OCI-LY7 (cell line): ENCODE measurements around the gene ADAMTS5. TPM values are rescaled to one million over a fixed set of nuclear protein-coding genes. Genes with fewer than 3 reads are reported as not detected.

Source experiments
- BruUV-seq: library from RNA; stranded (reverse); fragments of 400-500 nt; replicated peaks from 2 replicates; lab custom pipeline; 2021; lab: Mats Ljungman, UMichigan
- CTCF ChIA-PET: fragments of 300-600 bp; sonication (Branson Sonifier 250); formaldehyde crosslinking; loops from one replicate; lab custom pipeline; 2022; ENCODE audit warnings: antibody characterized with exemption; ENCODE audit not compliant: unreplicated experiment; lab: Charles Lee
- POLR2A ChIA-PET: fragments of 300-600 bp; sonication (Branson Sonifier 250); formaldehyde crosslinking; loops from one replicate; lab custom pipeline; 2022; ENCODE audit warnings: antibody characterized with exemption; lab: Charles Lee
- DNase-seq: peaks from one replicate; pipeline ENCODE4 v3.0.0-alpha.2; 2015; ENCODE audit warnings: low spot score
- H2AFZ ChIP-seq: fragments of 200-600 bp; sonication (generic), shearing (Covaris generic); 2 replicates; pipeline ENCODE4 v1.6.1; 2014; ENCODE audit warnings: mild to moderate bottlenecking, antibody characterized with exemption, low read length, moderate library complexity
- H3K27ac ChIP-seq: fragments of 200-600 bp; sonication (generic); 2 replicates; pipeline ENCODE4 v1.5.1; 2014; ENCODE audit warnings: mixed run types, low read depth, mild to moderate bottlenecking, moderate library complexity, low read length, inconsistent platforms; ENCODE audit not compliant: poor library complexity, severe bottlenecking
- H3K36me3 ChIP-seq: fragments of 200-600 bp; sonication (generic); 2 replicates; pipeline ENCODE4 v1.6.1; 2014; ENCODE audit warnings: mild to moderate bottlenecking, antibody characterized with exemption, low read length, moderate library complexity, mixed read lengths; ENCODE audit not compliant: insufficient read depth
- H3K4me1 ChIP-seq: fragments of 200-600 bp; sonication (generic); 2 replicates; pipeline ENCODE4 v1.5.1; 2014; ENCODE audit warnings: mild to moderate bottlenecking, low read length; ENCODE audit not compliant: insufficient read depth, poor library complexity, severe bottlenecking
- H3K4me2 ChIP-seq: fragments of 200-600 bp; sonication (generic); 2 replicates; pipeline ENCODE4 v1.6.1; 2014; ENCODE audit warnings: mild to moderate bottlenecking, low read length
- H3K4me3 ChIP-seq: fragments of 200-600 bp; sonication (generic); 2 replicates; pipeline ENCODE4 v1.5.1; 2014; ENCODE audit warnings: mild to moderate bottlenecking, low read depth, low read length; ENCODE audit not compliant: poor library complexity, severe bottlenecking
- H3K79me2 ChIP-seq: fragments of 200-600 bp; sonication (generic); 2 replicates; pipeline ENCODE4 v1.6.1; 2016; ENCODE audit warnings: low read depth, mild to moderate bottlenecking, low read length, moderate library complexity, mixed read lengths; ENCODE audit not compliant: insufficient read depth
- H3K9me2 ChIP-seq: fragments of 200-600 bp; sonication (generic); 2 replicates; pipeline ENCODE4 v1.6.1; 2016; ENCODE audit warnings: mild to moderate bottlenecking, low read length, mixed read lengths; ENCODE audit not compliant: insufficient read depth
- H3K9me3 ChIP-seq: fragments of 200-600 bp; sonication (generic); 2 replicates; pipeline ENCODE4 v1.6.1; 2014; ENCODE audit warnings: mild to moderate bottlenecking, mixed run types, low read length, mixed read lengths
- H4K20me1 ChIP-seq: fragments of 200-600 bp; sonication (generic); 2 replicates; pipeline ENCODE4 v1.6.1; 2014; ENCODE audit warnings: mild to moderate bottlenecking, antibody characterized with exemption, low read length, moderate library complexity, mixed read lengths; ENCODE audit not compliant: insufficient read depth
- EZH2phosphoT487 ChIP-seq: fragments of 200-600 bp; sonication (generic); IDR thresholded peaks from 2 replicates; pipeline ENCODE4 v1.6.1; 2018; ENCODE audit warnings: low read depth, borderline replicate concordance, mild to moderate bottlenecking, mixed run types, antibody characterized with exemption, low read length, moderate library complexity, mixed read lengths
- intact Hi-C: fragments of 100-400 bp; cut with micrococcal nuclease; formaldehyde crosslinking; loops from one replicate; pipeline ENCODE4 v1.10.0; 2022; ENCODE audit not compliant: unreplicated experiment
- total RNA-seq, 2 experiments: library from RNA; depleted of rRNA in 1 of 2; stranded (reverse); fragments of >200 nt in 1 of 2; shearing (Covaris generic) in 1 of 2; gene quantifications; 2 replicates each; pipeline ENCODE4 v1.2.3, GENCODE V29; 2014 to 2022
- TF ChIP-seq, protein P1 (sequence below): fragments of 200-600 bp; sonication (generic); conservative IDR thresholded peaks from 2 replicates; pipeline ENCODE4 v1.5.1; 2014; ENCODE audit warnings: mild to moderate bottlenecking, antibody characterized with exemption, low read length, moderate library complexity, mixed read lengths

Gene ADAMTS5
- total RNA-seq, 2 experiments from 2014 or later: not detected

- intact Hi-C loops: no loop called here
- no peak overlapping the region for H3K4me3 ChIP-seq
- H3K27ac ChIP-seq: no peak overlapping the region
- BruUV-seq: no TSS peak
- 0 out of 2 replicates have a peak, but pooled peaks cover 3% of the 10 kb centered on the region for H3K9me3 ChIP-seq
- H2AFZ ChIP-seq: no peak overlapping the region
- H3K9me2 ChIP-seq: no peaks in the 10 kb centered on the region
- DNase-seq: no peak
- CTCF ChIA-PET: no interaction called here
- TF ChIP-seq, protein P1, sequence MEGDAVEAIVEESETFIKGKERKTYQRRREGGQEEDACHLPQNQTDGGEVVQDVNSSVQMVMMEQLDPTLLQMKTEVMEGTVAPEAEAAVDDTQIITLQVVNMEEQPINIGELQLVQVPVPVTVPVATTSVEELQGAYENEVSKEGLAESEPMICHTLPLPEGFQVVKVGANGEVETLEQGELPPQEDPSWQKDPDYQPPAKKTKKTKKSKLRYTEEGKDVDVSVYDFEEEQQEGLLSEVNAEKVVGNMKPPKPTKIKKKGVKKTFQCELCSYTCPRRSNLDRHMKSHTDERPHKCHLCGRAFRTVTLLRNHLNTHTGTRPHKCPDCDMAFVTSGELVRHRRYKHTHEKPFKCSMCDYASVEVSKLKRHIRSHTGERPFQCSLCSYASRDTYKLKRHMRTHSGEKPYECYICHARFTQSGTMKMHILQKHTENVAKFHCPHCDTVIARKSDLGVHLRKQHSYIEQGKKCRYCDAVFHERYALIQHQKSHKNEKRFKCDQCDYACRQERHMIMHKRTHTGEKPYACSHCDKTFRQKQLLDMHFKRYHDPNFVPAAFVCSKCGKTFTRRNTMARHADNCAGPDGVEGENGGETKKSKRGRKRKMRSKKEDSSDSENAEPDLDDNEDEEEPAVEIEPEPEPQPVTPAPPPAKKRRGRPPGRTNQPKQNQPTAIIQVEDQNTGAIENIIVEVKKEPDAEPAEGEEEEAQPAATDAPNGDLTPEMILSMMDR: no peak
- TF ChIP-seq EZH2phosphoT487: no peak
- no peaks in the 10 kb centered on the region for H3K79me2 ChIP-seq
- H3K4me1 ChIP-seq: no peaks in the 10 kb centered on the region
- no peak overlapping the region for H3K4me2 ChIP-seq
- POLR2A ChIA-PET: interaction anchor here (0.7 to 1.0 kb wide), 2 partner anchors 9 to 783 kb away, joined by 3 to 5 read pairs; no protein-coding TSS in a partner anchor
- no peaks in the 10 kb centered on the region for H3K36me3 ChIP-seq
- no peaks in the 10 kb centered on the region for H4K20me1 ChIP-seq
Measured at GRCh38 chr21:26941421-26941820, 25.5 kb downstream of the ADAMTS5 start.

GRCh38 chr21:26939601-26940111 lies 27.2 kb downstream of the ADAMTS5 start:
- no peak overlapping the region for H3K4me3 ChIP-seq
- intact Hi-C loops: no loop called here
- no peaks in the 10 kb centered on the region for H4K20me1 ChIP-seq
- BruUV-seq: no TSS peak
- H2AFZ ChIP-seq: no peak overlapping the region
- no peaks in the 10 kb centered on the region for H3K79me2 ChIP-seq
- H3K4me2 ChIP-seq: no peak overlapping the region
- CTCF ChIA-PET: no interaction called here
- TF ChIP-seq EZH2phosphoT487: no peak
- TF ChIP-seq, protein P1: no peak
- DNase-seq: no peak
- H3K9me3 ChIP-seq: 0 out of 2 replicates have a peak, but pooled peaks cover 5% of the 10 kb centered on the region
- no peaks in the 10 kb centered on the region for H3K9me2 ChIP-seq
- POLR2A ChIA-PET: interaction anchor here (0.6 to 0.9 kb wide), 3 partner anchors 96 to 713 kb away, joined by 3 read pairs; no protein-coding TSS in a partner anchor
- no peak overlapping the region for H3K27ac ChIP-seq
- no peaks in the 10 kb centered on the region for H3K36me3 ChIP-seq
- no peaks in the 10 kb centered on the region for H3K4me1 ChIP-seq

- Histone ChIP-seq H3K27ac (no peak overlapping the region), H3K36me3 (no peaks in the 10 kb centered on the region), H2AFZ (no peak overlapping the region), H3K4me2 (no peak overlapping the region), H3K4me3 (no peak overlapping the region), H4K20me1 (no peaks in the 10 kb centered on the region), H3K9me2 (no peaks in the 10 kb centered on the region), H3K79me2 (no peaks in the 10 kb centered on the region), H3K9me3 (0 out of 2 replicates have a peak, but pooled peaks cover 5% of the 10 kb centered on the region), H3K4me1 (no peaks in the 10 kb centered on the region)
- intact Hi-C loops: no loop called here
- TF ChIP-seq, protein P1: no peak
- TF ChIP-seq EZH2phosphoT487: no peak
- DNase-seq: no peak
- POLR2A ChIA-PET: interaction anchor here (1.0 kb wide), 1 partner anchor 26 kb away, joined by 3 read pairs; no protein-coding TSS in a partner anchor
- CTCF ChIA-PET: no interaction called here
- BruUV-seq: no TSS peak
Measured at GRCh38 chr21:26936641-26937040, 30.2 kb downstream of the ADAMTS5 start.
